ENCODE results near the gene CDH20. TPM values are rescaled to one million over a fixed set of nuclear protein-coding genes. Genes with fewer than 3 reads are reported as not detected.

Gene CDH20
- total and polyA plus RNA-seq, 2 of the 4 experiments (the other 2 are of a cell fraction), result not detected

DNA sequence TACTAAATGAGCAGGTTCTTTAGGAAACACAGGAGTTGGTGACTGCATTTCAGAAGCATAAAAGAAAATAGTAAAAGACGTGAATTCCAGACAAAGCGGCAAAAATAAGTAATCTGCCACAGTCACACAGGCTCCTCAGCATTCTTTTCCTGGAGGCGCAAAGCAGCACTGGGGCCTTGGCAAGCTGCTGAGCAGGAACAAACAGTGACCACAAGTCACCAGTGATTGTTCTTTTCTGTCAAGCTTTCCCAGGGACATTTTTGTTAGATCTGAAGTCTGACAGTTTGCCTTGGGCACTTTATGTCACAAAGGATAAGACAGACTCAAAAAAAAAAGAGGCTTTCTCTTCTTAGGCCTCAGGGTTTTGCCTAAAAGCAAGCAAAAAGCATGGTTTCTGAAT lies 216.2 kb downstream of the CDH20 start:
- no peaks in the 10 kb centered on the region for H4K20me1 ChIP-seq (ENCODE audit: insufficient read depth, low read length)
- CTCF ChIA-PET, result interaction anchor here (0.6 kb wide), 1 partner anchor 659 kb away, joined by 14 read pairs; no protein-coding TSS in a partner anchor
- no peak overlapping the region for H2BK120ac ChIP-seq (ENCODE audit: low read depth, low read length)
- H3K14ac ChIP-seq (replicated peaks; ENCODE audit: low read depth, low read length), result no peak overlapping the region
- H2BK5ac ChIP-seq (ENCODE audit: low read depth, low read length, poor library complexity, severe bottlenecking), result no peak overlapping the region
- POLR2A ChIA-PET (ENCODE audit: unreplicated experiment), result no interaction called here
- H3K9me1 ChIP-seq (ENCODE audit: insufficient read depth, low read length), result 0 out of 2 replicates have a peak, but pooled peaks cover 4% of the 10 kb centered on the region
- in situ Hi-C loops (cut with MboI; ENCODE audit: low sequenced_read_pairs), result no loop called here
- no peak overlapping the region for H2BK20ac ChIP-seq (ENCODE audit: low read depth, low read length)
- no peak overlapping the region for H3K4me3 ChIP-seq (ENCODE audit: insufficient read depth, low read depth, low read length)
- no TSS peak for BruUV-seq (replicated peaks)
- intact Hi-C loops (cut with micrococcal nuclease), result no loop called here
- WGBS, 2 experiments (ENCODE audit: extremely low coverage in 2 of 2, insufficient read length in 1 of 2), result 60% methylated on average over 1 of the region's 3 CpGs; no CpG with 5 or more reads in 1 of the 2 experiments
- H3K4ac ChIP-seq (ENCODE audit: low read depth, low read length), result no peak overlapping the region
- H3K23ac ChIP-seq (ENCODE audit: low read depth, low read length), result no peak overlapping the region
- H3K36me3 ChIP-seq (ENCODE audit: control insufficient read depth, insufficient read depth, low read length), result no peaks in the 10 kb centered on the region
- no peak overlapping the region for H4K8ac ChIP-seq (ENCODE audit: low read depth in 2 of 2, low read length in 2 of 2)
- H3K9ac ChIP-seq (ENCODE audit: low read depth, low read length), result no peak overlapping the region
- no peak overlapping the region for H3K27ac ChIP-seq (ENCODE audit: insufficient read depth, low read length)
- H2AK9ac ChIP-seq (replicated peaks; ENCODE audit: low read depth, low read length, poor library complexity), result no peak overlapping the region
- no peak overlapping the region for H4K5ac ChIP-seq (ENCODE audit: low read depth, low read length)
- no peak for DNase-seq
- no peaks in the 10 kb centered on the region; the same call in 1 of the 2 replicates for H3K9me3 ChIP-seq (ENCODE audit: control insufficient read depth, insufficient read depth, low read length)
- TF ChIP-seq ELK1 (IDR thresholded peaks at IDR 0.05; ENCODE audit: borderline replicate concordance, low read depth, low read length), result no peak
- TF ChIP-seq CHD1 (IDR thresholded peaks at IDR 0.05; ENCODE audit: low read depth, low read length), result no peak
- TF ChIP-seq USF2 (IDR thresholded peaks at IDR 0.05; ENCODE audit: low read depth, low read length), result no peak
- TF ChIP-seq RCOR1 (IDR thresholded peaks at IDR 0.05; ENCODE audit: insufficient replicate concordance, low read length), result no peak
- TF ChIP-seq POLR2A (IDR thresholded peaks at IDR 0.05; ENCODE audit: low read depth, low read length), result no peak
- TF ChIP-seq RAD21 (IDR thresholded peaks at IDR 0.05; ENCODE audit: low read length), result no peak
- TF ChIP-seq SMC3 (IDR thresholded peaks at IDR 0.05; ENCODE audit: low read depth, low read length), result no peak
- TF ChIP-seq BHLHE40 (IDR thresholded peaks at IDR 0.05; ENCODE audit: low read depth, low read length), result no peak
- no peak for TF ChIP-seq RFX5 (IDR thresholded peaks at IDR 0.05; ENCODE audit: low read depth, low read length)
- no peak for TF ChIP-seq MAFK (IDR thresholded peaks at IDR 0.05; ENCODE audit: low read depth, low read length)
- TF ChIP-seq MXI1 (IDR thresholded peaks at IDR 0.05; ENCODE audit: borderline replicate concordance, low read depth, low read length), result no peak
- TF ChIP-seq MAZ (IDR thresholded peaks at IDR 0.05; ENCODE audit: borderline replicate concordance, low read depth, low read length), result no peak
- TF ChIP-seq CEBPB (IDR thresholded peaks at IDR 0.05; ENCODE audit: low read depth, low read length), result no peak
- TF ChIP-seq, protein P1, sequence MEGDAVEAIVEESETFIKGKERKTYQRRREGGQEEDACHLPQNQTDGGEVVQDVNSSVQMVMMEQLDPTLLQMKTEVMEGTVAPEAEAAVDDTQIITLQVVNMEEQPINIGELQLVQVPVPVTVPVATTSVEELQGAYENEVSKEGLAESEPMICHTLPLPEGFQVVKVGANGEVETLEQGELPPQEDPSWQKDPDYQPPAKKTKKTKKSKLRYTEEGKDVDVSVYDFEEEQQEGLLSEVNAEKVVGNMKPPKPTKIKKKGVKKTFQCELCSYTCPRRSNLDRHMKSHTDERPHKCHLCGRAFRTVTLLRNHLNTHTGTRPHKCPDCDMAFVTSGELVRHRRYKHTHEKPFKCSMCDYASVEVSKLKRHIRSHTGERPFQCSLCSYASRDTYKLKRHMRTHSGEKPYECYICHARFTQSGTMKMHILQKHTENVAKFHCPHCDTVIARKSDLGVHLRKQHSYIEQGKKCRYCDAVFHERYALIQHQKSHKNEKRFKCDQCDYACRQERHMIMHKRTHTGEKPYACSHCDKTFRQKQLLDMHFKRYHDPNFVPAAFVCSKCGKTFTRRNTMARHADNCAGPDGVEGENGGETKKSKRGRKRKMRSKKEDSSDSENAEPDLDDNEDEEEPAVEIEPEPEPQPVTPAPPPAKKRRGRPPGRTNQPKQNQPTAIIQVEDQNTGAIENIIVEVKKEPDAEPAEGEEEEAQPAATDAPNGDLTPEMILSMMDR (conservative IDR thresholded peaks at IDR 0.05; ENCODE audit: low read depth, low read length), result no peak
- no peak for TF ChIP-seq FOS (IDR thresholded peaks at IDR 0.05; ENCODE audit: low read depth, low read length)
- no peak for TF ChIP-seq NFE2L2 (IDR thresholded peaks at IDR 0.05; ENCODE audit: low read depth, low read length)
- H4K91ac ChIP-seq (ENCODE audit: insufficient read depth, low read depth, low read length), result no peak overlapping the region
- H3K18ac ChIP-seq (ENCODE audit: low read depth, low read length), result no peak overlapping the region
- ATAC-seq (ENCODE audit: low read depth), result no peak
- no peaks in the 10 kb centered on the region for H3K79me1 ChIP-seq (ENCODE audit: low read depth in 1 of 2, low read length in 2 of 2)
- dilution Hi-C loops (cut with HindIII; ENCODE audit: low sequenced_read_pairs, unreplicated experiment), result no loop called here
- no peak overlapping the region for H2AFZ ChIP-seq (replicated peaks; ENCODE audit: low read length, poor library complexity)
- H2BK15ac ChIP-seq (ENCODE audit: low read depth, low read length), result no peak overlapping the region
- no peak overlapping the region for H2AK5ac ChIP-seq (ENCODE audit: low read depth, low read length)
- H3K4me1 ChIP-seq (ENCODE audit: control insufficient read depth, insufficient read depth, low read length), result no peaks in the 10 kb centered on the region
- no peaks in the 10 kb centered on the region for H3K27me3 ChIP-seq (ENCODE audit: control insufficient read depth, insufficient read depth, low read length)
- no peak overlapping the region for H3K56ac ChIP-seq (ENCODE audit: extremely low read depth, insufficient read depth, low read length)
- H3K4me2 ChIP-seq (ENCODE audit: low read depth, low read length), result no peak overlapping the region
